ENCODE data around the gene RASGRP4.
"Not testable (repeated sequence)": the region's sequence is repeated elsewhere in the genome, so short reads cannot be mapped to it uniquely, and the experiment has no call there.

The RASGRP4 gene

GRCh38 chr19:38370299-38370698, 55.7 kb downstream of the RASGRP4 start:
- ATAC-seq: no peak

- ATAC-seq: no peak
Measured at GRCh38 chr19:38369584-38369983, 56.4 kb downstream of the RASGRP4 start.

- no peak for ATAC-seq
Measured at GRCh38 chr19:38367041-38367440, 59.0 kb downstream of the RASGRP4 start.

- ATAC-seq: not testable (repeated sequence)
Measured at GRCh38 chr19:38362946-38363688, 62.9 kb downstream of the RASGRP4 start.

- peak; percentile 73 to 74 for ATAC-seq
Measured at GRCh38 chr19:38362076-38362945, 63.7 kb downstream of the RASGRP4 start.

GRCh38 chr19:38361633-38362075, 64.4 kb downstream of the RASGRP4 start:
- peak; percentile 76 to 78 for ATAC-seq

GRCh38 chr19:38360839-38361631, 65.0 kb downstream of the RASGRP4 start:
- ATAC-seq: no peak

GRCh38 chr19:38360351-38360750, 65.7 kb downstream of the RASGRP4 start:
- ATAC-seq: no peak

GRCh38 chr19:38359242-38360021, 66.6 kb downstream of the RASGRP4 start:
- ATAC-seq: no peak

Measured in activated CD4-positive, CD25-positive, alpha-beta regulatory T cell treated with anti-CD3 and anti-CD28 coated beads, Interleukin-2, amount 50 U/mL, for 24 hours (primary cell).